GM12801 (cell line): Measurements from ENCODE around the gene MED13L.

Source experiments
- TF ChIP-seq, protein P1 (sequence below): IDR thresholded peaks from one replicate; pipeline ENCODE4 v1.5.1; 2011; ENCODE audit warnings: control low read depth; ENCODE audit not compliant: insufficient read length; ENCODE audit errors: extremely low read depth

The MED13L gene

DNA sequence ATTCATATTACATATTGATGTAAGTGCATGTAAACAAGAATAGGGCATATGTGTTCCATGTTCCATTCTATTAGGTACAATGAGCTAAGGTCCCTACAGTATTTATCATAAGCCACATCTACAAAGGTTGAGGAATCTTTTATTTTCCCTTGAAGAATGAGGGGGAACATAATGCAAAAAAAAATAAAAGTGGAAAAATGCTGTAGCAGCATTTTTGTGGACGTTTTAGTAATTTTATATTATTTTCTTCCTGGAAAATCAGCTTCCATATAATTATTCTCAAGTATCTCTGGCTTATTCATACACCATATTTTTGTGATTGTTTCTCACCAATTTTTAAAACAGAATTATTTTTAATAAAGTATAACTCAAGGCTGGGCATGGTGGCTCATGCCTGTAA lies 148.7 kb downstream of the MED13L start:
- TF ChIP-seq, protein P1, sequence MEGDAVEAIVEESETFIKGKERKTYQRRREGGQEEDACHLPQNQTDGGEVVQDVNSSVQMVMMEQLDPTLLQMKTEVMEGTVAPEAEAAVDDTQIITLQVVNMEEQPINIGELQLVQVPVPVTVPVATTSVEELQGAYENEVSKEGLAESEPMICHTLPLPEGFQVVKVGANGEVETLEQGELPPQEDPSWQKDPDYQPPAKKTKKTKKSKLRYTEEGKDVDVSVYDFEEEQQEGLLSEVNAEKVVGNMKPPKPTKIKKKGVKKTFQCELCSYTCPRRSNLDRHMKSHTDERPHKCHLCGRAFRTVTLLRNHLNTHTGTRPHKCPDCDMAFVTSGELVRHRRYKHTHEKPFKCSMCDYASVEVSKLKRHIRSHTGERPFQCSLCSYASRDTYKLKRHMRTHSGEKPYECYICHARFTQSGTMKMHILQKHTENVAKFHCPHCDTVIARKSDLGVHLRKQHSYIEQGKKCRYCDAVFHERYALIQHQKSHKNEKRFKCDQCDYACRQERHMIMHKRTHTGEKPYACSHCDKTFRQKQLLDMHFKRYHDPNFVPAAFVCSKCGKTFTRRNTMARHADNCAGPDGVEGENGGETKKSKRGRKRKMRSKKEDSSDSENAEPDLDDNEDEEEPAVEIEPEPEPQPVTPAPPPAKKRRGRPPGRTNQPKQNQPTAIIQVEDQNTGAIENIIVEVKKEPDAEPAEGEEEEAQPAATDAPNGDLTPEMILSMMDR, result no peak

- TF ChIP-seq, protein P1, result no peak
Observed at GRCh38 chr12:116127859-116128258, 149.6 kb downstream of the MED13L start.

DNA sequence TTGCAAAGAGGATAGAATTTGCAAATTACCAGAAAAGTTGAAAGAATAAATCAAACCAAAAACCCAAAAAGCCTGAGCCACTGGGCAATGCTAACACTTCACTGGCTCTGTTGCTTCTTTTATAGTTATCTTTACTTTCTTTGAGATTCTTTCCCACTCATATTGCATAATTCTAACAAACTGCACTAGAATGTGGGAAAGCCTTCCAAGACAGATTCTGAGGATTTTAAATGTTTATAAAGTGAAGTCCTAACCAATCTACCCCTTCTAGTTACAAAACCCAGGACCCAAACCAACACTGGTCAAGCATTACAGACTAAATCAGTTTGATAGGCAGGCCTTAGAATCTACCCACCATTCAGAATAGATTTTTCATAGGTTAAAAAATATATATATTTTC lies 150.9 kb downstream of the MED13L start:
- TF ChIP-seq, protein P1, result no peak

- TF ChIP-seq, protein P1, result no peak
Observed at GRCh38 chr12:116125956-116126566, 151.4 kb downstream of the MED13L start.

GRCh38 chr12:116125084-116125483 lies 152.4 kb downstream of the MED13L start:
- TF ChIP-seq, protein P1, result no peak

DNA sequence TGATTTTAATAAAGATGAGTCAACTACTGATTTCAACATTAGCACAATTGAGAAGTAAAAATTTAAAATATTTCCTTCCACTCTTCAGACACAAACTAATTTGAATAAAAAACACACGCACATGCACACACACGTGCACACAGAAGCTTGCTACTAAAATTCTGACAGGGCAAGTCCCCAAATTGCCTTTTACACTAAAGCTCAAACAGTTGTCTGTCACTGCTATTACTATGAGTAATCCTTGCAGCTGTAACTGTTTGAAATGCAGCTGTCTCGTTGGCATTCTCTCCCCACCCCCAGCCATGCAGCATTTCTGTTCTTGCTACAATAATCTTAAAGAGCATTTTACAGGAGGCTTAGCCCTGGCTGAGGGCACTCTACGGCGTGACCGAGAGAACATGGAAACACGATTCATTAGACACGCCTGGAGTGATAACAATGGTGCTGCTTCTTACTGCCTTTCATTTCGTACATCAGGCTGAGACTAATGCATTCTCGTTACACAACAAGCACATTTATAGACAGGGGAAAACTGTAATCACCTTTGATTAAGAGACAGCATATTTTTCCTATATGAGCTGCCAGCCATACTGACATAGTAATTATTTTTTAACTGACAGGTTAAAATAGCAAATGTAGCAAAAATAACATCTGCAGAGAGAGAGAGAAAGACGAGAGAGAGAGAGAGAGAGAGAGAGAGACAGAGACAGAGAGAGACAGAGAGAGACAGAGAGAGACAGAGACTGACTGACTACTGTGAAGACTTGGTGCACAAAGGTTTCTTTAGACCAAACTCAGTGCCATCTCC lies 153.8 kb downstream of the MED13L start:
- TF ChIP-seq, protein P1, result no peak

DNA sequence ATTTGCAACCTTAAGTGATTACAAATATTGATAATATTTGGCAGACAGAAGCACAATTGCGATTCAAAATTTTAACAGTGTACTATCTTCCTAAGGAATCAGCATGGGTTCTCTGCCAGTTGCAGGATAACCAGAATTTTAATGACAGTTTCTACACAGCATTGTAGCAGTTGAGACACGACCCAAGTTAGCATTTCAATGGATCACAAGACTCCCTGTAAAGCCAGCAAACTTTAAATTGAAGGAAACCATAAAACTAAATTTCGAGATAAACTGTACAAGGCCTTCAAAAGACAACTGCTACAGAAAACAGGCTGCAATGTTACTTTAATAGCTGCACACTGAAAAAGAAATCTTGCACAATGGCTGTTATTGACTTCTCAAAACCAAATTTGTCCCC lies 154.9 kb downstream of the MED13L start:
- TF ChIP-seq, protein P1, result no peak
